NCI-H526 treated with DMSO at 0.1 percent for 48 hours (cell line): ENCODE results near the gene BIK.
"Not testable (repeated sequence)": the region's sequence is repeated elsewhere in the genome, so short reads cannot be mapped to it uniquely, and the experiment has no call there.

Experiments
- DNase-seq: peaks from one replicate; lab custom pipeline; 2025; lab: John Stamatoyannopoulos, UW

BIK gene

DNA sequence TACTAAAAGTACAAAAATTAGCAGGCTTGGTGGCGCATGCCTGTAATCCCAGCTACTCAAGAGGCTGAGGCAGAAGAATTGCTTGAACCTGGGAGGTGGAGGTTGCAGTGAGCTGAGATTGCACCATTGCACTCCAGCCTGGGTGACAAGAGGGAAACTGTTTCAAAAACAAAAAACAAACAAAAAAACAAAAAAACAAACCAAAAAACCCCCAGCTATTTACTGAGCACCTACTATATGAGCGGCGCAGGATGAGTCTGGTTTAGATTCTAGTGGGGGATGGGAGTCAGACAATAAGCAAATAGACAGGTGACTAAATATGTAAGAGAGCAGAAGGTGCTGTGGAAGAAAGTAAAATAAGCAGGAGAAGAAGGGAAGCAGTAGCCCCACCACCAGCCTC, 5.6 kb upstream of the BIK start:
- not testable (repeated sequence) for DNase-seq

DNA sequence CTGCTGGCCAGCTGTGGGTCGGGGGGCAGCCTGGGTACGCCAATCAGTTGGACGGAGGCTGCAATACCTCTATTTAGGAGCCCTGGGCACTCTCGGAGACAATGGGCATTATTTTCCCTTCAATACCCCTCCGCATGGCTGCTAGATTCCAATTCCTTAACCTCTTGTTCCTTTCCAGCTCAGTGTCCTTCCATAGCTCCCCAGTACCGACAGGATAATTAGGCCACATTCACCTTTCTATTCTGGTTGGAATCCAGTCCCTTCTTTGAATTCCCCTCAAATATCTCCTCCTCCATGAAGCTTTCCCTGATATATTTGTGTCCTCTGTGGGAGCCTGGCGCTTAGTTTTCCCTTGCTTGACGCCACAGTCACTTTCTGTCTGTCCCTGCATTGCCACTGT, 4.2 kb upstream of the BIK start:
- no peak for DNase-seq

DNA sequence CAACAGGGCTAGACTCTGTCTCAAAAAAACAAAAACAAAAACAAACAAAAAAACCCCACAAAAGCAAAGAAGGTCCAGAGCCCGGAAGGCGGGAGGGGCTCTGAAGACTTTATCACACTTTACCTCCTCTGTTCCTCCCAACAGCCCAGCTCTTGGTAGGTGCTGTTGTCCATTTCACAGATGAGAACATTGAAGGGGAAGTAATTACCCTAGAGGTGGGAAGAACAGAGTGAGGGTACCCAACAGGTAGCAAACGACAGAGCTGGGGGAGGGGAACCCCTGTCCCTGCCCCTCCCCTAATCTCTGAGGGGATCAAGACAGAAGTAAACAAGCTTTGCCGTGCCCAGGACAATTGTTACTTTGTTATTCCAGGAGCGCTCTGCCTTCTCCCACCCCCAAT, 1.0 kb upstream of the BIK start:
- DNase-seq: no peak

DNA sequence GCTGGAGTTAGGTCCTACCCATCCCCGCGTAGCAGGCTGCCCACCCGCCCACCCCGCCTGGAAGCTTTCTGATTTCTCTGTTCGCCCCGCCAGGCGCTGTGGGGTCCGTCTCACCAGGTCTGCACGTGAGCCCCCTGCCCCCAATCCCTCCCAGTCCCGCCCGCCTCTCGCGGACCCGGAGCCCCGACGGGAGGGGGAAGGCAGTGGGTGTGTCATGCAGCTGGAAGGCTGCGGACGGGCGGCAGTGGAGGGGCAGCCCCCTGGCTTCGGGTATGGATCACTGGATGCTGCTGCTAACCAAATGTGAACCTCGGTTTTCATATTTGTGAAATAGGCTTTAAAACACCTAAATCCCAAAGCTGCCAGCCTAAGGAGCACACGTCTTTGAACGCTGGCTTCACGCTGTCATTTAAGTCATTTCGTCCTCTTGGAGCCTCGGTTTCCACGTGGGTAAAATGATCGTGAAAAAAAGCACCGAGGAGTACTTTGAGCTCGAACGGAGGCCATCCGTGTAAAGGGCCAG, 568 bp upstream of the BIK start:
- DNase-seq: no peak

DNA sequence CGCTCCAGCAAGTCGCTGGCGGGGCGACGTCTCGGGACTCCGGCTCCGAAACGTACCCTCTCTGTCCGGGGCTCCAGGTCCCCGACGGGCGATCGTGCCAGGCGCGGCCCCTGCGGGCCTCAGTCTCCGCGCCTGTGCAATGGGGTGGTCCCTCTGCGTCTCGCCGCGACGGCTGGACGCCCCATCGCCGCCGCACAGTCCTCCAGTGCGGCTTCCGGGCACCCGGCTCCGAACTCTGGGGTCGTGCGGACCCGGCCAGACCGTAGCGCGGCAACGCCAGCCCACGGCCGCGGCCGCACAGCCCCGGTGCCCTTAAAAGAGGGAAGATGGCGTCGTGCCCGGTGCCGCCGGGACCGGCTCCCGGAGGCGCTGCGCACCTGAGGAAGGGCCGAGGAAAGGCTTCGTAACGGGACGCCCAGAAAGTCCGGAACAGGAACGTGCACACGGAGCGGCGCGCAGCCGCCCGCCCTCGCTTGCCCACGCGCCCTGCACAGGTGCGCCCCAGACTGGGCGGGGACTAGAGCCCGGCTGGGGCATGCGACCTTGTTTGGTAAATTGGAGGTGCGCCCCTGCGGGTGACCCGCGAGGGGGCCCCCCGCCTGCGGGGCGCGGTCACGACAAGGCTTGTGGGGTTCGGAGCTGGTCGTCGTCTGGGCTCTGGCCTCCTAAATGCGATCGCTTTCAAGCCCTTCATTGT, 525 bp downstream of the BIK start:
- DNase-seq: peak; percentile 1

DNA sequence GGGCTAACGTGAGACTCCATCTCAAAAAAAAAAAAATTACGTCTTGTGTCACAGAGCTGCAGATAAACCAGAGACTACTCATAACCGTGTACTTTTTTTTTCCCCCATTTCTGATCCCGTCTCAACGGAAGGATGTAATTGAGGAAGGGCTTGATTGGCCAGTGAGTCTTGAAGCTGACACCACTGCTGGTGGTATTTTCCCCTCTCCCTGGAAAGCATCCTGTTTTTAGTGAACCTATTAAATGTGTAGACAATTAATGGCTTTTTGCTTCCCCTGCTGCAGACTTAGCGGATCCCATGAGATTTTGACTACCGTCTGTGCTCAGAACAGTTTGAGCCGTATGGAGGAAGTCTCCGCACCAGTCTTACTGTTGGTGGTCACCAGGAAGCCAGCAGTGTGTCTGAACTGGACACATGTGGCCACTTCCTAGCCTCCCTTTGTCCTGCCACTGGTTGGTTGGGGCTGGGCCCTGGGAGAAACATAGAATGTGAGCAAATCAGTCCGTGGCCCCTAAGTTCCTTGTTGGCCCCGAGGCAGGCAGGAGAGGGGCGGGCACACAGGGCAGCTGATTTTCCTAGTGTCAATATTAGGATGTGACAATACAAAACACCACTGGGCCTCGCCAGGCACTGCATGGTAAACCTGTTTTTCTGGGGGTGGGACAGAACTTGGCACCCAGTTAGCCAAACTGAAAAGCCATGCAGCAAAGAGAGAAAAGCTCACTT, 3.1 kb downstream of the BIK start:
- no peak for DNase-seq

DNA sequence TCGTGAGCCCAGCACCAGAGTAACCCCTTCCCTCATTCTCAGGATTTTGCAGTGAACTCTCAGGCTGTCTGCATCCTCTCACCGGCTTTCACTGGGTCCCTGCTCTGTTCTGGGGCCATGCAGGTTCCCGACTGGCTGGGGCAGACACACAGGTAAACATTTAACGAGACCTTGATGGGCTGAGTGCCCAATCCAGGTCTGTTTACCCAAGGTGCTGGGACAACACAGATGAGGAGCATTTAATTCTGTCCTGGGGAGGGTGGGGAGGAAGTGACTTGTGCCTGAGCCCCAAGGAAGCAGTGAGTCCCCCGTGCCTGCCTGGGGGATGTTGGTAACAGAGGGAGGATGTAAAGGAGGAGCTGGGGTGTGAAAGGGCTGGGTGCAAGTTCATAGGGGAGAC, 4.4 kb downstream of the BIK start:
- no peak for DNase-seq

DNA sequence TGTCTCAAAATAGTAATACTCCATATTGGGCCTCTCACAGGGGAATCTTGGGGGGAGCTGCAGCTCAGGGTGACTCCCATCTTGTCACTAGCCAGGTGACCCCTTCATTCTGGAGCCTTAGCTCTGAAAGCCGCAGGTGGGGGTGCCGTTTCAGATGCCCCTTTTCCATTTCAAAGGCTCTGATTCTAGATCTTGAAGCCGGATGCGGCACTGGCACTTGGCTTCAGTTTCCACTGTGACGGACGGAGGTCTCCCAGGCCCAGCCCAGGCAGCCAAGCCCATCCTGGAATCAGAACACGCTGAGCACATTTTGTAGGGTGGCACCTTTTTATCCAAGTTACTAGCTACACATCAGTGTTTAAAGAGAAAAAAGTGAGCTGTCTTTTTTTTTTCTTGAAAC, 6.4 kb downstream of the BIK start:
- no peak for DNase-seq

DNA sequence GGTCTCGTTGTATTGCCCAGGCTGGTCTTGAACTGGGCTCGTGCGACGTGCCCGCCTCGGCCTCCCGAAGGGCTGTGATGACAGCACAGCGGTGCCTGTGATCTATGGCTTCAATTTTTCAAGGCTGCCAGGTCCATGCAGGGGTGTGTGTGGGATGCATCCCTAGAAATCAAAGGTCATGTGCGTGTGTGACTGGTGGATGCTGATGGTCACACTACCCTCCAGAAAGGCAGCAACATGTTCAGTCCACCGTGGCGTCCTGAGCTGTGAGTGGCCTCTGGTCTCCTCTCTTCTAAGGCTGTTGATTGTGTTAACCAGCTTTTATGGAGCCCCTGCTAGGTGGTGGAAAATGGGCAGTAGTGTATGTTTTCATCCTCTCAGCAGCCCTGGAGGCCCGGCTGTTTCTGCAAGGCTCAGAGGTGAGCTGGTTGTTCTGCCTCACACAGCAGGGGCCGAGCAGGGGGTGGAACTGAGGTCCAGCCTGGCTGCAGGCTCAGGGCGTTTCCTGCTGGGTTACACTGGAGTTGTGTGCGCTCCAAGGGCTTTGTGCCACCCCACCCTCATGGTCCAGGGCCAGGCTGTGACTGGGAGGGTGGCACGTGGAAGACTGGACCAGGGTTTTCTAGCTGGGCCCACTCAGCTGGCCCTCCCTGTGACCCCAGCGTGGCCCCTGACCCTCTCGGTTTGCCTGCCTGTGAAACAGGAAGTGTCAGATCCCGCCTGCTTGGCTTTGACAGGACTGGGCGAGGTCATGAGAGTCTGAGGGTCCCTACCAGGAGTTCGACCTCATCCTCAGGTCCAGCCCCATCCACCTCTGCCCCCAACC, 7.7 kb downstream of the BIK start:
- DNase-seq: no peak

DNA sequence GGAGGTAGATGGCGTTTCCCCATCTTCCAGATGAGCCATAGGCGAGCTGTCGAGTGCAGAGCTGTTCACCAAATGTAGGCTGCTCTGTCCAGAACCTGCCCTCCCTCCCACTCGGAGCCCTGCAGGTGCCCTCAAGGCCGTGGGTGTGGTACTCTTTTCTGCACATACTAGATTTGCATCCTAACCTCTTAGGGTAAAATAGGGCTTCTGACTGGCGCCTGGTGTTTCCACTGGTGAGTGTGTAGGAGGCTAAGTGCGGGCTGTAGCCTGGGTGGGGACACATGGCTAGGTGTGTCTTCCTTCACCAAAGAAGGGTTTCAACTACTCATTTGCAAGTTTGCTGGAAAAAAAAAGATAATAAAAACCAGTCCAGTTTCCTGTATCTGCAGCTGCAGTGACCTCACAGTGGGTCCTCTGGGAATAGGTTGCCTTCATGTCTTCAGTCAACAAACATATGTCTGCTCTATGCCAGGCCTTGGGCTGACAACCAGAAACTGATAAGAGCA, 8.5 kb downstream of the BIK start:
- DNase-seq: peak; percentile 73

DNA sequence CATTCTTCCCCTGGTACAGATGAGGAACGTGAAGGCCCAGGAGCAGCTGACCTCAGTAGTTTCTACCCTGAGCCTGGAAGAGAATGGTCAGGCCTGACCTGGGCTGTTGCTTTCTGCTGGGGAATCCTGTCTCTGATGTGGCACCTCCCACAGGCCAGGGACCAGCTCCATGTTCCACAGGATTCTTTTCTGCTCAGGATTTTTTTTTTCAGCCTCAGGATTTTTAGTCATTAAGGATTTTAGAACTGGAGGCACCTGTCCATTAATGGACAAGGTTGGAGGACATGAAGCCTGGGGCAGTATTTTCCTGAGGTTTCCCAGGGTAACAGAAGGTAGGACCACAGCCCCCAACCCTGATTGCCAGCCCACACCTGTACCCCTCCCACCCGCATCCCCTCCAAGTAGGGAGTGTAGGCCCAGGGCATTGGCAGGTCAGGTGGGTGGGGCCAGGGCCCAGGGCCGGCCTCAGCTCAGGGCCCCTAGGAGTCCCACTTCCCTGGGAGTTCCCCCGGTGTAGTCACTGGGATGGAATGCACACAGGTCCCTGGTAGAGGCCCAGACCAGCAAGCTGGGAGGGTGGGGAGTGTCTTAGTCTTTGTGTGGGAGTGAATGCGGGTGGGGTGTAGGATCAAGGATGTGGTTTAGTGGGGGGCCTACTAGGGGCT, 16.1 kb downstream of the BIK start:
- DNase-seq: no peak

DNA sequence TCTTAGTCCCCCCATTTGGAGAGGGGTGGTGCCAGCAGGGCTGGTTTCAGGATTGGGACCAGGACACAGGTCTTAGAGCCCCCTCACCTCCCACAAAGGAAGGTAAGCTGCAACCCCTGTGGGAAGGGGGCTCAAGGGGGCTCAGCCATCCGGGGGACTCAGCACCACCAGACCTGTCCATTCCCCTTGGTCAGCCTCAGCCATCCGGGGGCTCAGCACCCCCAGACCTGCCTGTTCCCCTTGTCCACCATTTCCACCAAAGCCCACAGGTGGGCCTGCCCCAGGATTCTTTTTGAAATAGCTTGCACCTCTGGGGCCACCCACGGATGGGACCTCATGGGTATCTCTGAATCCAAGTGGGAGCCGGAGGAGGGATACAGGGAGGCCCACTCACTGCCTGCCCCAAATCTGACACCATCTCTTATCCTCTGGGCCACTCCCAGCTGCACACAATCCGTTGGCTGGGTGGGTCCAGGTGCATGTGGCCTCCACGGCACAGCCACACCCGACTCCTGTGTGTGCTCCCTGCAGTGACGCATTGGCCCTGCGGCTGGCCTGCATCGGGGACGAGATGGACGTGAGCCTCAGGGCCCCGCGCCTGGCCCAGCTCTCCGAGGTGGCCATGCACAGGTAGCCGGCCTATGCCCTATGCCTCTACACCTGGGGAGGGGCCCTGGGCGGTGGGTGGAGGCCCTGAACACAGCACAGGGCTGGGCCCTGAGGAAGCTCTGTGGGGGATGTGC, 16.8 kb downstream of the BIK start:
- DNase-seq: no peak

DNA sequence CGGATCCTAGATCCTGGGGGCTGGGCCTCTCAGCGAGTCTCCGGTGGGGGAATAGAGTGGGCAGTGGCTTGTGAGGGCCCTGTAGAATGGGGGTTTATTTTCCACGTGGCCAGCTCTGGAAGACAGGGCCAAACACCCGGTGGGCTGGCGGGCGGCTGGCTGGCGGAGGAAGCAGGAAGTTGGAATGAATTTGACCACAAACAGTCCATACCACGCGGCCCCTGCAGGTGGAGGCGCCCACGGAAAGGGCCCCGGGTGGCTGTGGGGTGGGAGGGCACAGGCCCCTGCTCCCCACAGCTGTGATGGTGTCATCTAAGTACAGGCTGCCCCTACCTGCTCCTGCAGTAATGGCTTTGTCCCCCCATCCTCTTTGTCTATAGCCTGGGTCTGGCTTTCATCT, 17.6 kb downstream of the BIK start:
- no peak for DNase-seq

DNA sequence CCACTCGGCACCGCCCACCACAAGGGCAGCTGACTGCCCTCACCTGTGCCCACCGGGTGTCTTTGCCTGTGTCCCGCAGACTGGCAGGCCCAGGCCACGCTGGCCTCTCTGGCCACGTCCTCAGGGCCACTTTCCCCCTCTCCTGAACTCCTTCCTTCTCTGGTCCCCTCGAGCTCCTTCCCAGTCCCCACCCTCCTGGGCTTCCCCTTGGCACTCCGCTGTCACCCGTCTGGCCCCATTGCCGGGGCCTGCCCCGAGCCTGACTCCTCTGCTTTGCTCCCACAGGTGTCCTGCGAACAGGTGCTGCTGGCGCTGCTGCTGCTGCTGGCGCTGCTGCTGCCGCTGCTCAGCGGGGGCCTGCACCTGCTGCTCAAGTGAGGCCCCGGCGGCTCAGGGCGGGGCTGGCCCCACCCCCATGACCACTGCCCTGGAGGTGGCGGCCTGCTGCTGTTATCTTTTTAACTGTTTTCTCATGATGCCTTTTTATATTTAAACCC, 18.4 kb downstream of the BIK start:
- peak; percentile 20 for DNase-seq

DNA sequence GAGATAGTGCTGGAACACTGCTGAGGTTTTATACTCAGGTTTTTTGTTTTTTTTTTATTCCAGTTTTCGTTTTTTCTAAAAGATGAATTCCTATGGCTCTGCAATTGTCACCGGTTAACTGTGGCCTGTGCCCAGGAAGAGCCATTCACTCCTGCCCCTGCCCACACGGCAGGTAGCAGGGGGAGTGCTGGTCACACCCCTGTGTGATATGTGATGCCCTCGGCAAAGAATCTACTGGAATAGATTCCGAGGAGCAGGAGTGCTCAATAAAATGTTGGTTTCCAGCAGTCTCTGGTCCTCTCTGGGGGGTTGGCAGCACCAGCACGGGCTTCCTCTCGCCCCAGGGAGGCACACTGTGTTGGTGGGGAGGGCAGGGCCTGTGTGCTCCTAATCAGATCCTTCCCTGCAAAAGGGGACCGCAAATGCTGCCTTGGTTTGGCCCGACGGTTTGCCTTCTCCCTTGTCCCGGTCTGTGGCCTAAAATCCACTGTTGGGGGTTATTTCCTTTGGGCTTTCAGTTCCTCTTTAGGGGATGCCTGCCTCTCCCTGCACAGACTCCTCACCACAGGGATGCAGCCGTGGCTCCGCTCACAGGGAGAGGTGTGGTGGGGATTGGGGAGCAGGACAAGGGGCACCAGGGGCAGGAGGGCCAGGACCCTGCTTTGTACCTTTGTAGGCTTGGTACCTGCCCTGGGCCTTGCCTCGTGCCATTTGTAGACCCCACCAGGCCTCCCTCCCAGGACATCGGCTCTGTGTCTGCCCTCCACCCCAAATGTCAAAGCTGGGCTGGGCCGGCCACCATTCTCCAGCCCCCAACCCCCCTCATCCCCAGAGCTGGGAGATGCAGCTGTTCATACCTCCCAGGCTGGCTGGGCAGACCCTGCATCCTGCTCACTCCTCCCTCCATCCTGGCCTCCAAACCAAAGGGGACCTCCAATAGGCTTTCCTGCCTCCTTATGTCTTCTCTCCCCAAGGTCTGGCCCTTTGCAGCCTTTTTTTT, 19.2 kb downstream of the BIK start:
- DNase-seq: no peak

DNA sequence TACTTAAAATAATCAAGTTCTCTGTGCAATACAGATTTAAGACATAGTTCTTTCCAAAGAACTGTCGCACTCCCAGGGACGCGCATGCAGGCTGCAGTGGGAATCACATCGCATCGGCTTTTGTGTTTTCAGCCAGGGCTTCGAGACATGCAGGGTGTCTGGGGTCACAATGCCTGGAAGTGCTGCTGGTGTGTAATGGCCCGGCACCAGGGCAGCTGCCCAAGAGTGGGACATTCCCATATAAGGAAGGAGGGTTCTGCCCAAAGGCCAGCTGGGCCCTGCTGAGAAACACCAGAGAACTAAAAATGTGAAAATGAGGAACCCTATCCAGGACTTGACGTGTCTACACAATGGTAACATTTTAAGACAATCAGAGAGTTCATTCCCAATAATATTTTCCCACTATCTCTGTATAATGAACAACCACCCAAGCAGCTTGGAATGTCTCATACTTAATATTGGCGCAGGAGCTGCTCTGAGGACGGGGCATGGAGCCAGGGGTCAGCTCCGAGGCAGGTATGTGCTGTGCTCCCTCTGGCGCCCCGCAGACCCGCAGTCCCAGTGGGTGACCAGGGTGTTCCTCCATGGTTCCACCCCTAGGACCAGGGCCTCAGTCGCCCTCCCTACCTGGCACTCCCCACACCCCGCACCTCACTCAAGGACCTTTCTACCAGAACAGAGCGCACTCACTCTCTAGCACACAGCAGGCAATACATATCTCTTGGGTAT, 21.4 kb downstream of the BIK start:
- DNase-seq: no peak

DNA sequence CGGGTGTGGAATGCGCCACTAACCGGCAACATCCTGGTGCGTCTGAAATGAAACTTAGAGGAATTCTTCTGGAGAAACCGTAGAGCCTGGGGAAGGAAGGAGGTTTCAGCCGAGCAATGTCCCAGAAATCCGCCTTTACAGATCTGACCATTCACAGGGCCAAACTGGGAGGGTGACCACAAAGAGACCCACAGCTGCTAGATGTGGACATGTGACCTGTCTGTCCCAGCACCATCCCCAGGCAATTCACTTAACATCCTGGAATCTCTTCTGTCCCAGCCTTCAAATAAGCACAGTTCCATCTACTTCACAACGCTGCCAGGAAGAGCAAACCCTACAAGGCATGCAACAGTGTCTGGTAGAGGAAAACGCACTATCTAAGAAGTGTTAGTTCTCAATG, 22.9 kb downstream of the BIK start:
- no peak for DNase-seq

DNA sequence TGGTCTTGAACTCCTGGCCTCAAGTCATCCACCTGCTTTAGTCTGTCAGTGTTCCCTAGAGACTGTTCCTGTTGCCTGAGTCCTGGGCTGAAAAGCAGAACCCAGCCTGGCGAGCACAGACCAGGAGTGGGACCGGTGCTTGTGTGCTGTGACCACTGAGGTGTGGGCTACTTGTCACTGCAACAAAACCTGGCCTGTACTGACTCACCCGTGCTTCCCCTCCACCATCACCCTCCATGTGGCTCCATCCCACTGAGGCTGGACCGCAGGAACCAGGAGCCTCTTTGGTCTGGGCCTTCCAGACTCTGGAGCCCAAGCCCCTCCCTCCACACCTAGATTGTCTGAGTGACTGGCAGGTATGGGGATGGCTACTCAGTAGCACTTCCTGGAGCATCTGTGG, 24.0 kb downstream of the BIK start:
- DNase-seq: no peak

DNA sequence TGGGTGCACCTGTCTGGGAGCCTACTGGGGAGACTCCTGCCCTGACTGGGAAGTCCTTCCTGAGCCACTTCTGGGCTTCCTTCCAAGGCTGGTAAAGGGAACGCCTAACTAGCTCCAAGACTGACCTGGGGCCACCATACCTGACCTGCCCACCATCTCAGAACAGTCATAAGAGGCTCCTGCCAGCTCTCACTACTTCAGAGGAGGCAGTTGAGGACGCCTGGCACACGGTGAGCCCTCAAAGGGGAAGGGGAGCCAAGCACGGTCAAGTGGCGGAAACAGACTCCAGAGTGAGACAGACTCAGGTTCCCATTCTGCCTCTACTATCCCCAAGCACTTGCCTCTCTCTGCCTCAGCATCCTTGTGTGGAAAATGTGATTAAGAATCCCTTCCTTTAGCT, 25.0 kb downstream of the BIK start:
- DNase-seq: no peak
